Globus pallidus (tissue), 1 donor: ENCODE data around the gene DCTN2.
"Not testable (repeated sequence)": the region's sequence is repeated elsewhere in the genome, so short reads cannot be mapped to it uniquely, and the experiment has no call there.

Experiments
- DNase-seq: peaks from one replicate; pipeline ENCODE4 v3.0.0-alpha.2; 2015; ENCODE audit warnings: low spot score

The DCTN2 gene

DNA sequence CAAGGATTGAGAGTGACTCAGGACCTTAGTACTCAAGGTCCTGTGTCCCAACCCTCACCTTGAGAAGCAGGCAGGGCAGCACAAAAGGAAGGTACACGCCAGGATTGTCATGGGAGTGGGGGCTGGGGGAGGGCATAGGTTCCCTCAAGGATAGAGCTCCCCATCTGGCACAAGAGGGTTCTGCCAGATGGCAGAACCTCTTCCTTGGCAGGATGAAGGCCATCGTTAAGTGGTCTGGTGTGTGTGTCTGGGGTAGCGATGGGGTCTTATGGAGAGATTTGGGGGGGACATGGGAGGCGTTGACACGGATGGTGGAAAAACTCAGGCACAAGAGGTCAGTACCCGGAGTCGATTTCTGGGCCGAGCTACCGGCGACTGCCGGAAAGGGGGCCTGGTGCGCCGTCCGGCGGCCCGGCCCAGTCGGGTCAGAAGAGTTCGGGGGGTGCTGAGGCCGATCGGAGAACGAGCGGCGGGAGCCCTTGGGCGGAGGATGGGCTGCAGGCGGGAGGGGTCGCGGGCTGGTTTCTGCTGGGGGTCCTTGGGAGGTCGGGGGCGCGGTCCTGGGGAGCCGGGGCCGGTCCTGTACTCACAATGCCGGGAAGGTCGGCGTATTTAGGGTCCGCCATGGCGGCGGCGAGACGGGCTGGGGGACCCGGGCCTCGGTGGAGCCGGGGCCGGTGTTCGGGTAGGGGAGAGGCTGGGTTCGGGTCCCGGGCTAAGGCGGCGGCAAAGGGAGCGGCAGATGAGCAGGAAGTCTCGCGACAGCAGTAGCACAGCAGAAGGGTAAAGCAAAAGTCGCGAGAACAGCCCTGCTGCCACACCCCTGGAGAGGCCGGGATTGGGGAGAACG is at the start of gene DCTN2:
TSS of gene DCTN2 (minus strand) at position 755 of the 850 bp plus-strand sequence. CDS start at position 626, 129 bp downstream.
- peak; percentile 96 for DNase-seq

DNA sequence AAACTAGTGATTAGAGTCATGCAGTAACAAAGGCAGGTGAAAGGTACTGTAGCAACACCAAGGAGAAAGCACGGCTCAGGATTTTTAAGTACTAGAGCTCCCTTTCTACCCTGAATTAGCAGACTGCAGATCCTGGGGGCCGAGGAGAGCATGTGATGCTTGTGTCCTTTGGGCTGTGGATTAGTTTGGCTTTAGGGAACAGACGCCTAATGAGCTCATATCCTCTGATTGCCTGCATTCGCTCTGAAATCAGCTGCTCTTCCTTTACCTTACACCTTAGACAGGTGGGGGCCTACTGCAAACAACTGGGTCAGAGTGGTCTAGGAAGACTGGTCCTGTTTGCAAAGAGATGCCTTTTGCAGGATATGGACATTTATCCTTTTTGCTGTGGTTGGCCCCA is 46.2 kb upstream of the DCTN2 start:
- no peak for DNase-seq

DNA sequence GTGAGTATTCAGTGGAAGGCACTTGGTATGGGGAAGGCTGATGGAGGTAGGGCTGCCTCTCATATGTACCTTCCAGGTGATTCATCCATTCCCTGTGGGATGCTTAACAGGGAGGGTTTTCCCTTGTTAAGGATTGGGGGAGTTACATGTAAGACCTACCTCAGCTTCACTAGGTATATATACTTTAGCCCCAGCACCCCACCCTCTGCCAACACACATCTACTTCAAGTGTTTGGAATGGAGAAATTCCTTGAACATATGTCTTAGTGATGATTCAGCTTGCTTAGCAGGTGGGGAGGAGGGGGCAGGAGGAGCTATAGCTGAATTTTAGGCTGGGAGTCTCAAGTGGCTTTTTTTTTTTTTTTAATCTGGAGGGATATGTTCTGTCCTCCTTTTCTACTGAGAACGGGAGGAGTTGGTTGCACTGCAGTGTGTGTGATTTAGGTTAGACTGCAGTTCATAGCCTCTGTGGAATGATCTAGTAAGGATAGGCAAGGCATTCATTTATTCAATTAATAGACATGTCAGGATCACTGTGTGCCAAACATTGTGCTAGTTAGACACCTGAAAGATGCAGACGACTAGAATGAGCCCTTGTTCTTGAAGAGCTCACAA is 45.7 kb upstream of the DCTN2 start:
- no peak for DNase-seq

DNA sequence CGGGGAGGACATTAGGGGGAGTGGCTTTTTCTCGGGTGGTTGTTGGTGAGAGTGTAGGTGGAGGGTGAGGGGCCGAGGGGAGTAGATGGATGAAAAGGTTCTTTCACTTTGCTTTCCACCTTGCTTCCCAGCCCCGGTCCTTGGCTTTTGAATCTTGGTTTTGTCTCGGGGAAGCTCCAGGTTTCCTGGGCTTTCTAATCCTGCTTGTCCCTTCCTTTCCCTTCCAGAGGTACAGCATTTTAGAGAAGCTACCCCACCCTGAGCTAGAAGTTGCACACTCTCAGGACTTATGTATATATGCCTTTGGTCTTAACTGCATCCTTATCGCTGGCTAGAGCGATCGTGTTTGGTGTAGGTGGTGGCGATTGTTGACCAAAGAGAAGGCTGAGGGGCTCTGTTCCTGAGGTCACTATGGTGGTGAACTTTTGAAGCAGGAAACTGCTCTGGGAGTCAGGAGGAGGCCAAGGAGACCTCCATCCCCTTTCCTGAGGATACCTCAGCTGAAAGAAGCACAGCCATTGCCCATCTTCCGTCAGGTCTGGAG is 44.9 kb upstream of the DCTN2 start:
- no peak for DNase-seq

DNA sequence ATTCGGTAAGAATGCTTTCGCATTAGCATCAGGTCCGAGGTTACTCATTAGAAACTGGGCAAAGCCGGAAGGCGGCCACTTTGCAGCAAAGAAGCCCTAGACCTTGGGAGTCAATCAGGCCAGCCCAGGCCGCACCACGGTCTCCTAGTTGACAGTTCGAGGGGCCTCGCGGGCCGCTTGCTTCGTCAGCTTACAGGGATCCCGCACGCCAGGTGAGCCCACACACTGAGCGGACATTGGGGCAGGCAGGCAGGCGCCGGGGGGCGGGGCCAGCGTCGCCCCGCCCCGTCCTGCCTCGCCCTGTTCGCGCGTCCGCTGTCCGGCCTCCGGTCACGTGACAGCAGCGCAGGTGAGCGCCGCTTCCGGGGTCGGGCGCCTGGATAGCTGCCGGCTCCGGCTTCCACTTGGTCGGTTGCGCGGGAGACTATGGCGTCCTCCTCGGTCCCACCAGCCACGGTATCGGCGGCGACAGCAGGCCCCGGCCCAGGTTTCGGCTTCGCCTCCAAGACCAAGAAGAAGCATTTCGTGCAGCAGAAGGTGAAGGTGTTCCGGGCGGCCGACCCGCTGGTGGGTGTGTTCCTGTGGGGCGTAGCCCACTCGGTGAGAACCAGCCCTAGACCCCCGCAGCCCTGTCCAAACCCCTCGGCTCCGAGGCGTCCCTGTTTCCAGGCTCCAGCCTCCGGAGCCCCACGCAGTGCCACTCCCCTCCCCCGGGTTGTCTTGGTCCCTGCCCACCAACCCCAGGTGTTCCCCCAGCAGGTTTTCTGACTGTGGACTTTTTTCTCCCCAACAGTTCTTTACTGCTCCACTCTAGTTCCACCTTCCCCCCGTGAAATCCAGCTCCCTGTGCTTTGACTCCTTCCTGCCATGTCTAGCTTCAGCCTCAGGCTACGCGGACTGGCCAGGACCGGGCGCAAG is 44.1 kb upstream of the DCTN2 start, which contains the start of gene PIP4K2C:
TSS of gene PIP4K2C (plus strand) at position 329 of the 918 bp plus-strand sequence. CDS start at position 427, 98 bp downstream.
- DNase-seq = peak; percentile 74

DNA sequence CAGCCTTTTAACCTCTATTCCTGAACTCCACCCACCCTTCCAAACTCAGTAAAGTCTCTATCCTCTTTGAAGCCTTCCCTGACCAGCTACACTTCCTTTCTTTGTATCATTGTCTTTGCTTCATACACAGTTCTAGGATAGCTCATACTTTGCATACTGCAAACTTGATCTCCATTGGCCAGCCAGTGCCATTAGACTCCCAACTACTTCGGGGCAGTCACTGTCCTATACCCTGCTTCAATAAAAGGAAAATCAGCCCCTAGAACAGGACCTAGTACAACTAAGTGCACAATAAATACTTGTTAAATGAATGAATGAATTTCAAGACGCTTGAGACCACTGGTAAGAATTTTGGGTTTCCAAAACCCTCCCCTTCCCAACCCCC is 43.5 kb upstream of the DCTN2 start:
- DNase-seq = no peak

DNA sequence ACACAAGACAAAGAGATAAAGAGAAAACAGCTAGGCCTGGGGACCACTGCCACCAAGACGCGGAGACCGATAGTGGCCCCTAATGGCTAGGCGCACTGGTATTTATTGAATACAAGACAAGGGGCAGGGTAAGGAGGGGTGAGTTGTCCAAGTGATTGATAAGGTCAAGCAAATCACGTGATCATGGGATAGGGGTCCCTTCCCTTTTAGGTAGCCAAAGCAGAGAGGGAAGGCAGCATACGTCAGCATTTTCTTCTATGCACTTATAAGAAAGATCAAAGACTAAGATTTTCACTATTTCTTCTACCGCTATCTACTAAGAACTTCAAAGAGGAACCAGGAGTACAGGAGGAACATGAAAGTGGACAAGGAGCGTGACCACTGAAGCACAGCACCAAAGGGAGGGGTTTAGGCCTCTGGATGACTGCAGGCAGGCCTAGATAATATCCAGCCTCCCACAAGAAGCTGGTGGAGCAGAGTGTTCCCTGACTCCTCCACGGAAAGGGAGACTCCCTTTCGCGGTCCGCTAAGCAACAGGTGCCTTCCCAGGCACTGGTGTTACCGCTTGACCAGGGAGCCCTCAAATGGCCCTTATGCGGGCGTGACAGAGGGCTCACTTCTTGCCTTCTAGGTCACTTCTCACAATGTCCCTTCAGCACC is 42.1 kb upstream of the DCTN2 start:
- not testable (repeated sequence) for DNase-seq

DNA sequence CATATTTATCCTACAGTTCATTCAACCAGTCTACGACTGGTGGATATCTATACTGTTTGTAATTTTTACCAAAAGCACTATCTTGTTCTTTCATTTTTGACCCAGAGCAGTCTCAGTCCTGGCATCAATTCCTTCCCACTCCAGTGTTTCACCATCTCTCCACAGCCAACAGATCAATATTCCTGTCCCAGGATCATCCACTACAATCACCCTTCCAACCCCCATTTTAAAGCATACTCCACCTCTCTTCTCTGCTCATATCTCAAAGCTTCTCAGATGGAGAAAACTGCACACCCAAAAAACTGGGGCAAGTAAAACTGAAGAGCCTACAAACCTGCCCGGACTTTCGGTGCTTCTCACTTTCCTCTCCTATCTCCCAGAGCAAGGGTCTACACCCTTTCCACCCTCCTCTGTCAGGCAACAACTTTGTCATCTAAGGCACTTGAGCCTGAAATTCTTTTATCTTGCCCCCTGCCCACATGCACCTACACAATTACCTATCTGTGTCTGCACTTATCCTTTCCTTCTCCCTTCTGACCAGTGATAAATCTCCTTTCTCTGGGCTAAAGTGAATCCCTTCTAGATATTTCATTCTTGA is 39.9 kb upstream of the DCTN2 start:
- DNase-seq = no peak

DNA sequence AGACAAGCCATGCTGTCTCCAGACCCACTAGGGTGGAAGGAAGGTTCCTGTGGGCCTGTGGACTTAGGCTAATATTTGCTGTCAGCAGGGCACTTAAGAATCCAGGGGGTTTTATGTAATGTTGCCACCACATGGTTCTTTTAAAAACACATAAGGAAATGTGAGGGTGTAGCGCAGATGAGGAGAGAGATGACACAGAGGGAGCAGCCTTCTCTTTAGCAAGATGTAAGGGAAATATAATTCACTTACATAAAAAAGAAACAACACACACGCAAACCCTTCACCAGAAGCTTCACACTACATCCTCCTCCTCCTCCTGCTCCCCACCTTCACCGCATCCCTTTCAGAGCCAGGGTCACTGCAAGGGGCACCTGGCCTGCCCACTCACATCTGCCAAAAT is 39.1 kb upstream of the DCTN2 start:
- DNase-seq = no peak

DNA sequence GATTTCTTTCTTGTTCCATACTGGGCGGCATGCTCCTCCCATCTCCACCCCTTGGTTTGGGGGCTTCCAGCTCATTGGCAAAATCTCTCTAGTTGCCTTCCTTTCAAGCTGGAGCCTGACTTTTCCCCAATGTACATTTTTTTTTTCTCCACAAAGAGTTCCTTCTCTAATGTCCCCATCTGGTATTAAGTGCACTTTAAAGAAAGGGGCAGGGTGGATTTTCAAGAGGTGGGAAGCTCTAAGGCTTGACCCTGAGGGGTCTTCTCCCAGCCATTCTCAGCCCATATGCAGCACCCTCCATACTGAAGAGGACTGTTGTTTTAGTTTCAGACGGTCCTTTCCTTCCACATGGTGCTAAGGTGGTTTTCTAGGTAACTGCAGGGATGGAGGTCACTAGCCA is 38.2 kb upstream of the DCTN2 start:
- DNase-seq = no peak

DNA sequence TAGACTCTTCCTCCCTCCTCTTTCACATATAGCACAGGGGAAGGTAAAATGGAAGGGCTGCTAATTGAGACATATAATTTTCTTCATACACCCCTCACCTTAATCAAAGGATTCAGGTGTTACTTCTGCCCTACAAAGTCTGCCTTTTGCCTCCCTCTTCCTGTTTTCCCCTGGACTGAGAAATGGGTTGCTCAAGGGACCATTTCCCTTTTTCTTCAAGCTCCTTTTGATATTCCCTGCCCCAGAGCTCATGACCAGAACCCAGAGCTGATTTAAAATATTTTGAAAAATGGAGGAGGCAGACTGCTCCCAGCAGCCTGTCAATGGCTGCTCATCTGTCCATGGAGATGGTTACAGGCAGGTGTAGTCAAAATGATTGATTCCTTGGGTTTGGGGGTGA is 37.7 kb upstream of the DCTN2 start:
- no peak for DNase-seq

DNA sequence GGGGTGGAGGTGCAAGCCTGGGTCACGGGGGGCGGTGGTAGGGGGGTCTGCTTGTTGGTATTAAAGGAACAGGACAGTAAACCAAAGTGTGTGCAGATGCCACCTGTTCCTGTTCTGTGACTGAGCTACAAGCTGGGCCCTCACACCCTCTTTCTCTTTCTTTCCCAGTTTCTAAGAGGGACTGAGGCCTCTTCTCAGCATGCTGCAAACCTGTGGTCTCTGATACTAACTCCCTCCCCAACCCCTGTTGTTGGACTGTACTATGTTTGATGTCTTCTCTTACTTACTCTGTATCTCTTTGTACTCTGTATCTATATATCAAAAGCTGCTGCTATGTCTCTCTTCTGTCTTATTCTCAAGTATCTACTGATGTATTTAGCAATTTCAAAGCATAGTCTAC is 37.1 kb upstream of the DCTN2 start:
- DNase-seq = no peak

DNA sequence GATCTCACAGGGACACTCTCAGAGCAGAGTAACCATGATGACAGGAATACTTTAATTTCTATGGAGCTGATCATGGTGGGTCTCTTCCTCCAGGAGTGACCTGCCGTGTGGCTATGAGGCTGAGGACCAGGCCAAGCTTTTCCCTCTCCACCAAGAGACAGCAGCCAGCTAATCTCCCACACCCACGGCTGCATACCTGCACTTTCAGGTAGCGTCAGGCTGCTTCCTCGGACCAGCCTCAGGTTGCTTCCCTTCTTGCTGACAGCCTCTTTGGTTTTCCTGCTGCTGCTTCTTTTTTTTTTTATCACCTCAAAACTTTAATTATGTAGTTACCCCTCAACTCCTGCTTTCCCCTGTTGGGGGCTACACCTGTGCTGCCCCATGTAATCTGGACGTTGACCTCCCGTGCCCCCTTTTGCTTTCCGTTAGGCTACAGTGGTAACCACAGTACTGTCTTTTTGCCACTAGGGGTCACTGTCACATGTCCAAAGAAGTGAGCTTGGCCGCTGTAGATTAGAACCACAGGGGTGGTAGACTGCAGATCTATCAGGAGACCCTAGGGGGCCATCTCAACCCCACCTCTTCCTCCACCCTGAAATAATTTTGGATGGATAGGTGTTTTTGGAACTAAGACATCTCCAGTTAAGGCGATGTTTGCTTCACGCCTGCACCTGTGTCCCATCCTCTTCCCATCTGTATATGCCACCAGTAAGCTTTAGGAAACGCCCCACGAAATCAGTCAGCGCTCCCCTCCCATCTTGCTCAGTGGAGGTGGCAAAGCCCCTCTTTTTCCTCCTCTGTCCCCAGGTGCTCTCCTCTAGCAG is 36.2 kb upstream of the DCTN2 start:
- peak; percentile 69 for DNase-seq

DNA sequence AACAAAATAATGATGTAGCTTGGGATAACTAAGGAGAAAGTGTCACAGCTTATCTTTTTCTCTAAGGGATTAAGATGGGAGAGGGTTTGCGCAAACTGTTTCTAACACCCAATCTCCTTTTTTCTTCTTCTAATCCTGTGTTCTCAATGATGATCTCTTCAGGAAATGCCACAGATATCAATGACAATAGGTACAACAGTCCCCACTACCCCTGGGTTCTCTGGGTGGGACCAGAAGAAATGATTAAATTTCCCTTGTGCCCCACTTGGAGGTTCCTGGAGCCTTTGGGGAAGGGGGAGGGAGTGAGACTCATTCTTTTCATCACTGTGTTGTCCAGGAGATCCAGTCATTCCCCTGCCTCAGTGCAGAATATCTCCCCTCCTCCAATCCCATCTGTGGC is 35.4 kb upstream of the DCTN2 start:
- no peak for DNase-seq

DNA sequence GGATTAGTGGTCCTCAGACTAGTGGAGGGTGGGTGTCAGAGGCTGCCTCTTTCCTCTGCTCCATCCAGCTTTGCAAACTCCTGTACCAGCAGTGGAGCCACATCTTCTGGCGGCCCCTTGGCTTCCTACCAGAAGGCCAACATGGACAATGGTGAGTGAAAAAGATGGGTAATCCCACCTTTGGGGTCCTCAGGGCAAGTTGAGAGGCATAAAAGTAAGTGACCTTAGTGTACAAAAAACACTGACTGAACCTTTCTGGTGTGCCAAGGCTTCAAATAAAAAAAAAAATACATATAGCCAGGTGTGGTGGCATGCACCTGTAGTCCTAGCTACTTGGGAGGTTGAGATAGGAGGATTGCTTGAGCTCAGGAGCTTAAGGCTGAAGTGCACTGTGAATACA is 34.8 kb upstream of the DCTN2 start:
- DNase-seq = no peak

DNA sequence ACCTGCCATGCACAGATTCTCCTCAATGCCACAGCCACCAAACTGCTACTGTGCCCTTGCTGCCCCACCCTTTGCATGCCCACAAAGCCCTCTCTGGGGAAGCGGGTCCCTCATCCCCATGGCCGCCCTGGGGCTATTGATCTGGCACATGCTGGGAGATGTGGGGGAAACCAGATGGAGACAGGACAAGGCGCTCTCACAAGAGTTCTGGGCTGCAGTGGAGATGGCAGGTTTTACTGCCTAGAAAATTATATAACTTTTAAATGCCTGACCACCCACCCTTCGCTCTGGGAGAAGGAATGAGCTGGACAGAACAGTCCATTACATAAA is 33.4 kb upstream of the DCTN2 start:
- no peak for DNase-seq

DNA sequence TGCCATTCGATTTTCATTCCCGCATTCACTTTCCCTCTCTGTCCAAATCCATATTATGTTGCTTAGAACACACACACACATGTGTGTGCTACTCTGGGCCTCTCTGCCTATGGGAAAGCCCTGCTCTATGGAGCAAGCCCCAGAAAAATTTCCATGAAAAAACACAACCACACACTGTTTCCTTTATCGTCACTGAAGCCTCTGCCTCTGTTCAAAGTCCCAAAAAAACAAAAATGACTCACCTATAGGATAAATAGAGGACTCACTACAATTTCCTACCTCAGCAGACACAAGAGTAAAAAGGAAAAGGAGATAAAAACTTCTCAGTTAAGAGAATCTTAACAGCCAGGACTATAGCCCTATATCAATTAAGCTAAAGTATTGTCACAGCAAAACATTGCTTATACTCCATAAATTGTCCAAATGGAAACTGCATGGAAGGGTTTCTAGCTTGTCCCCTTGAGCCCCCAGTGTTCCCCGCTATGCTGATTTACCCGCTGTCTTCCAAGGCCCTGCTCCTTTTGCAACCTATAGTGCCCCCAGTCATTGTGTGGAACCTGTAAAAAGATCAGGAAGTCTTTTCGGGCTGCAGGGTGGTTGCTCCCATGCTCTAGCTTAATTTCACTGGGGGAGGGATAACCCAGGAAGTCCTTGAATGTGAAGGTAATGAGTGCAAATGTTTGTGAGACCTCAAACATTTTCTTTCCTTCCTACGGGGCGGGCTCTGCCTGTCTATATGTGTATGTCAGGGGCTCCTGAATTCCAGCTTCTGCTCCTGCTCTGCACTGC is 32.9 kb upstream of the DCTN2 start:
- no peak for DNase-seq

DNA sequence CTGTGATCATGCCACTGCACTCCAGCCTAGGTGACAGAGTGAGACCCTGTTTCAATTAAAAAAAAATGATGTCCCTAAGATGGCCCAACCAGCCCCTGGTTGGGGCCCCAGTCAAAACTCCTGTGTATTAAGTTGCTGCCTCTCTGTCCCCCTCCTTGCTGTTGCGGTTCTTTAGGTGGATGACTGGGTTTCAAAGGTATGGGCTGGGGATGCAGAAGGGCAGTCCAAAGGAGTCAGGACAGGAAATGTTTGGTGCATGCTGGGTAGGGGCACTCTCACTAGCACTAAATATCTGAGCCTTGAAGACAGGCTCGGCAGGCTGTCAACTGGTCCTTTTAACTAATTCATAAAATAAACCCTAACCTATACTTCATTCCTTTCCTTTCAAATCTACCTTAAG is 32.0 kb upstream of the DCTN2 start:
- no peak for DNase-seq

DNA sequence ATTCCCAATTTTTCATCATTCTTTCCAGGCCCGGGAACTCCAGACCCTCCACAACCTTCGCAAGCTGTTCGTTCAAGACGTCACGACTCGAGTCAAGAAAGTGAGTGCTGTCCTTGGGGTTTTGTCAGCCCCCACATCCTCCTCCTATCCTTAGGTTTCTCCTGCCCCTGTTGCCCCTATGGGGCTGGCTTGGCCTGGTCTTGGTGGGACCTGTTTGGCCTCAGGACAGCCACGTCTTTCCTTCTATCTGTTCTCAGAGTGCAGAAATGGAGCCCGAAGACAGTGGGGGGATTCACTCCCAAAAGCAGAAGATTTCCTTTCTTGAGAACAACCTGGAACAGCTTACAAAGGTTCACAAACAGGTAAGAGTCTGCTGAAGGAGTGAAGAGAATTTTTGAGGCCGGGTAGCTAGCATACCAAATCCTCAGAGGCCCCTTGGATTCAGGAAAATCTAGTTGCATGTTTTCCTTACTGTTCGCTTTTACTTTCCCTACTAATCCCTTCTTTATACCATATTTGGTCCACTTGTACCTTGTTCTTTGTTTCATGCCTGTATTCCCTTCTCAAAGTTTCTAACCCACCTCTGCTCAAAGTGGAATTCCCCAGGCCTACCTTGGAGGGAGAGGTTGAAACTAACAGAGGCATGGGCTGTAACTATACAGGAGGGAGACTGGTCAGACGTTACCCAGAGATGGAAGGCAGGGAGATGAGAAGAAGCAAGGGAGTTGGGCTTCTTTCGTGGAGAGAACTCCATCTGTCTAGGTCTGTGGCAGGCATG is 31.2 kb upstream of the DCTN2 start:
- DNase-seq = no peak
